T-helper 22 cell (primary cell): Measurements from ENCODE around the gene PEX26.
"Not testable (repeated sequence)": the region's sequence is repeated elsewhere in the genome, so short reads cannot be mapped to it uniquely, and the experiment has no call there.

Experiments used
- DNase-seq: peaks from one replicate; pipeline ENCODE4 v3.0.0-alpha.2; 2020; ENCODE audit warnings: low read depth

PEX26 gene

GRCh38 chr22:18056807-18057474, 20.8 kb upstream of the PEX26 start:
- DNase-seq, result no peak

GRCh38 chr22:18057568-18058209, 20.1 kb upstream of the PEX26 start:
- no peak for DNase-seq

DNA sequence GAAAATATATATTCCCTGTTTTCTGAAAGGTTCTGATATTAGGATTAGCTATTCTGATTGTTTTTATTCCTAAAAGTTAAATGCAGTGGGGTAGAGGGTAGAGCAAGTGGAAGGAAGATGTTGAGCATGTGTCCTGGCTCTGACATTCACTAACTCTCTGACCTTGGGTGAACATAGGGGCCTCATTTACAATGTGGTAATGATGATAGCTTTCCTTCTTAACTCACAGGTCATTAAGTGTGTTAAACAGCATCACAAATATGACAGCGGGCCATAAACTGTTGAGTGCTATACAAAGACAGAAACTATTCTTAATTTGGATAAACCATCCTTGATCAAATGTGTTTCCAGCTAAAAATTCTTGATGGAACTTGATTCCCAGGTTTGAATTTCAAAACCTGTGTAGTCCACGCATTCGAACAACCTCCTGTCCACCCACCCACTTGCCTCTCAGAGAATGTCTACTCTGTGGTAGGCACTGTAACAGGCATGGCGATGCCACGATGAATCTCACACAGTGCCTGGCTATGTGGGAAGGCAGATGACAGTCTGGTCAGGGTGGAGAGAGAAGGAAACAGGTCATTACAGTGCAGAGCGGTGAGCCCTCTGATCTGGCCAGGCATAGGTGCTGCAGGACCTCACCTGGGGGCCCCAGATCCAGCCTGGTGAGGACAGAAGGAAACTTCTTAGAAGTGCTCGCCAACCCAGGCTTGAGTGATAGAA, 19.3 kb upstream of the PEX26 start:
- DNase-seq, result no peak

- no peak for DNase-seq
Observed at GRCh38 chr22:18059094-18059417, 18.7 kb upstream of the PEX26 start.

DNA sequence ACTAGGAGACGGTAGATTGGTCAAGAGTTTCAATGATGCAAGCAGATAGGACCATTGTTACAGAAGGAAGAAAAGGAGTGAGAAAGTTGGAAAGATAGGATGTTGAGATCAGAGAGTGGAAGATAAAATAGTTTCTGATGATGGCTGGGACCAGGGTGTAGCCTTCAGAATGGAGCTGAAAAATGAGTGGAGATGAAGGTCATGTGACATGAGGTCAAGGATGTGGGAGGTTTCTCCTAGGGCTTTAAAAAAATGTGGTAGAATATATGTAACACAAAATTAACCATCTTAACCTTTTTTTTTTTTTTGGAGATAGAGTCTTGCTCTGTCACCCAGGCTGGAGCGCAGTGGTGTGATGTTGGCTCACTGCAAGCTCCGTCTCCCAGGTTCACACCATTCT, 18.3 kb upstream of the PEX26 start:
- DNase-seq, result no peak

- DNase-seq, result no peak
Observed at GRCh38 chr22:18059991-18060390, 17.8 kb upstream of the PEX26 start.

DNA sequence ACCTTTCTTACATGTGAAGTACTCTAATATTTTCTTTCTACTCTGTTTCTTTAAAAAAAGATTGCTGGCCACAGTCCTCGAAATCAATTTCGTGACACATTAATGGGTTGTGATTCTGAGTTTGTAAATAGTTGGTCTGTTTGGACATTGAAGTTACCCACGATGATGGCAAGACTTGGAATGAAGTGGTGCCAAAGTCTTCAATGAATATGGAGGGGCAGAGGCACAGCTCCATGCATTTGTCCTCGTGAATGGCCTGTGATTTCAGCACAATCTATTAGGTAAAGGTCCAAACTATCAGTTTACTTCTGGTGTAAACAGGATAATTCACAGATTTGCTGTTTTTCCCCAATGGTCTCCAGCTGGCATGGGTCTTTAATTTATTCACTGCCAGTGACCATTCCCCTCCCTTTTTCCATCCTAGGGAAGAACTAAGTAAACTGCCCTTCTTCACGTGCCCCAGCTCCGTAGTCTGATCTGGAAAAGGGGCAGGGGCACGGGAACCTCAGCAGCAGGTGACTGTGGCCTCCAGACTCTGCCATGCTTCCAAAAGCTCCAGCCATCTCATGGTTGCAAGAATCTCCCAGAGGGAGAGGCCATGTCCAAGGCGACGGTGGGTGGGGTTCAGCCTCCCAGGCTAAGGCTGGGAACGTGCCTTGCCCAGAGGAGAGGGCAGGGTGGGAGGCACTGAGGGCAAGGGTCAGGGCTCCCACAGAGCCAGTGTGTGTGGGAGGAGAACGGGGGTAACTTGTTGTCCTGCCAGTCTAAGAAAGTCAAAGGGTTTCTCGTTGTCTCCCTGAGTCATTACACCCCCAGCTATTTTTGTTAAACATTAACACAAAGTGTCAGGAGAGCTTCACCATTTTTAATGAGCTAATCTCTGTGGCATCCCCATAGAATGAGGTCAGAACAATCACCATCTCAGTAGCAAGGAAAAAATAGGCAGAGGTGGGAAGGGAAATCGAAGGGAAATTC, 16.9 kb upstream of the PEX26 start:
- DNase-seq, result no peak

- DNase-seq, result no peak
Observed at GRCh38 chr22:18062421-18062820, 15.4 kb upstream of the PEX26 start.

DNA sequence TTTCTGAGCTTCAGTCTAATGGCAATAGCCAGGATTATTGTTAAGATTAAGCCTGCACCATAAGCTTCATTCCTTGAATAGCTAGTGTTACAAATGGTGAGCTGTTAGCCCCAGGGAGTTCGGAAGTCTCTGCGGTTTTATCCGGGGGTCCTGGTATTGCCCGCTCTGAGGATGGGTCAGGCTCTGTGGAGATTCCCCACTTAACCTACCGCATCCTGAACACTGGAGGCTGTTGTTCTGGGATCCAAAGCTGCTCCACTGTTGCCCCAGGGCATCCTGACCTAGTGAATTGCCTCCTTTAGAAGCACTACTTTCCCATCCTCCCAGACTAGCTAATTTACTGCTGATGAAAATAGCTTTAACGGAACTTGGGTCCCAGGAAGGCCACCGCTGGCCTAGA, 14.5 kb upstream of the PEX26 start:
- no peak for DNase-seq

- DNase-seq, result not testable (repeated sequence)
Observed at GRCh38 chr22:18063715-18064114, 14.1 kb upstream of the PEX26 start.

DNA sequence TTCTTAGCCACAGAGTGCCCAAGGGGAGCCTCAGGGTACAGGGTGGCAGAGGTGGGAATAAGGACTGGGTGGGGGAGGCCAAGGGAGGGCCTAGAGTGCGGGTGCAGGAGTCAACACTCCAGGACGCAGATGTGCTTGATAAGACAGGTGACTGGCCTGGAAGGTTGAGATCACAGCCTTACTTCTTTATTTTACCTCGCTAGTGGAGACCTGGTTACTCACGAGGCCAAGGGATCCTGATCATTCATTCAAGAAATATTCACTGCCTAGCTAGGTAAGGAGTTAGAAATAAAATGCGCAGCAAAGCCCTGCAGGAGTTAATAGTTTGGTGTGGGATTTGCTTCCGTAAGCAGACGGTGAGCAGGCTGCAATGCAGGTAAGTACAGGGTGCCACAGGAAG, 13.2 kb upstream of the PEX26 start:
- no peak for DNase-seq

- DNase-seq, result no peak
Observed at GRCh38 chr22:18065256-18065655, 12.5 kb upstream of the PEX26 start.

- DNase-seq, result no peak
Observed at GRCh38 chr22:18066181-18066859, 11.5 kb upstream of the PEX26 start.

- no peak for DNase-seq
Observed at GRCh38 chr22:18067121-18067520, 10.7 kb upstream of the PEX26 start.

GRCh38 chr22:18067548-18068341, 10.0 kb upstream of the PEX26 start:
- DNase-seq, result no peak

- DNase-seq, result no peak
Observed at GRCh38 chr22:18068381-18068988, 9.3 kb upstream of the PEX26 start.

GRCh38 chr22:18069041-18069440, 8.7 kb upstream of the PEX26 start:
- no peak for DNase-seq

DNA sequence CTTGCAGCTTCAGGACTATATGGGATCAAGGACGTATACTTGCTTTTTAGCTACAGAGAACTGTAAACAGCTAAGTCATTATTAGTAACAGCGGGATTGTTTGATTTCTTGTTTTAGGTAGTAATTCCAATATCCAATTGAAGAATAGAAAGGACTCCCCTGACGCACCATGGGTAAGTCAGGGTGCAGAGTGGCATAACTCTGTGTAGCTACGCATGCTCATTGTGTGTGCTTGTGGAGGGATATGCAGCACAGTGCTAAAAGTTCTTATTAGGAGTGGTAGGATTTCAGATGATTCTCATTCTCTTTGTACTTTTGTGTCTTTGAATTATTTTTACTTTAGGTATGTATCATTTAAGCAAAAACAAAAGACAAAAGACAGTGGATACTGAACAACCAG, 7.7 kb upstream of the PEX26 start:
- DNase-seq, result no peak

GRCh38 chr22:18070556-18071306, 7.1 kb upstream of the PEX26 start:
- no peak for DNase-seq
